H1 (cell line): ENCODE results near the gene SLC1A2.

Experiments used
- BACH1 ChIP-seq: IDR thresholded peaks from 2 replicates; pipeline ENCODE4 v1.6.1; 2012; ENCODE audit warnings: low read length, improper control_type of control experiment
- BCL11A ChIP-seq, 2 experiments: IDR thresholded peaks; one replicate each; pipeline ENCODE4 v1.6.1; 2011; ENCODE audit warnings: low read depth in 2 of 2, low read length in 2 of 2, mild to moderate bottlenecking in 2 of 2
- EGR1 ChIP-seq: IDR thresholded peaks from 2 replicates; pipeline ENCODE4 v1.6.1; 2011; ENCODE audit warnings: low read depth, low read length, borderline replicate concordance
- EZH2 ChIP-seq: fragments of 200-600 bp; sonication (generic); IDR thresholded peaks from 2 replicates; pipeline ENCODE4 v1.7.1; 2012; ENCODE audit warnings: low read depth, mild to moderate bottlenecking, moderate library complexity, low read length, inconsistent platforms; ENCODE audit not compliant: severe bottlenecking
- HDAC2 ChIP-seq, 2 experiments: fragments of 300-600 bp in 1 of 2; sonication (generic) in 1 of 2; IDR thresholded peaks; 2 replicates each; pipeline ENCODE4 v1.6.1; 2011 to 2012; ENCODE audit warnings: low read depth in 2 of 2, low read length in 2 of 2, mild to moderate bottlenecking in 2 of 2, moderate library complexity in 2 of 2, borderline replicate concordance in 1 of 2, inconsistent platforms in 1 of 2
- JUN ChIP-seq: IDR thresholded peaks from 2 replicates; pipeline ENCODE4 v1.6.1; 2011; ENCODE audit warnings: low read depth, mild to moderate bottlenecking, improper control_type of control experiment, low read length
- KDM5A ChIP-seq: fragments of 200-600 bp; IDR thresholded peaks from 2 replicates; pipeline ENCODE4 v1.7.1; 2012; ENCODE audit warnings: mild to moderate bottlenecking, low read length, inconsistent platforms, mixed read lengths
- MAFK ChIP-seq: IDR thresholded peaks from 2 replicates; pipeline ENCODE4 v1.6.1; 2012; ENCODE audit warnings: low read depth, mild to moderate bottlenecking, improper control_type of control experiment, low read length
- NANOG ChIP-seq: IDR thresholded peaks from 2 replicates; pipeline ENCODE4 v1.6.1; 2011; ENCODE audit warnings: low read length, low read depth, mild to moderate bottlenecking, inconsistent platforms; ENCODE audit not compliant: insufficient read depth, poor library complexity, severe bottlenecking
- POLR2AphosphoS5 ChIP-seq: IDR thresholded peaks from 2 replicates; pipeline ENCODE4 v1.6.1; 2011; ENCODE audit warnings: low read depth, low read length
- SP4 ChIP-seq: IDR thresholded peaks from 2 replicates; pipeline ENCODE4 v1.6.1; 2012; ENCODE audit warnings: low read length, inconsistent platforms
- YY1 ChIP-seq: IDR thresholded peaks from 2 replicates; pipeline ENCODE4 v1.6.1; 2011; ENCODE audit warnings: low read depth, mild to moderate bottlenecking, low read length
- TF ChIP-seq, protein P1 (sequence below), 3 experiments: IDR thresholded peaks; 1 replicate in 2 of 3; 2 replicates in 1 of 3; pipeline versions ENCODE4 v1.5.1 to v1.6.1; 2011; ENCODE audit warnings: low read length in 3 of 3, mild to moderate bottlenecking in 3 of 3, inconsistent platforms in 2 of 3, low read depth in 1 of 3, moderate library complexity in 1 of 3; ENCODE audit not compliant: insufficient read depth in 1 of 3; ENCODE audit errors: control extremely low read depth in 1 of 3

DNA sequence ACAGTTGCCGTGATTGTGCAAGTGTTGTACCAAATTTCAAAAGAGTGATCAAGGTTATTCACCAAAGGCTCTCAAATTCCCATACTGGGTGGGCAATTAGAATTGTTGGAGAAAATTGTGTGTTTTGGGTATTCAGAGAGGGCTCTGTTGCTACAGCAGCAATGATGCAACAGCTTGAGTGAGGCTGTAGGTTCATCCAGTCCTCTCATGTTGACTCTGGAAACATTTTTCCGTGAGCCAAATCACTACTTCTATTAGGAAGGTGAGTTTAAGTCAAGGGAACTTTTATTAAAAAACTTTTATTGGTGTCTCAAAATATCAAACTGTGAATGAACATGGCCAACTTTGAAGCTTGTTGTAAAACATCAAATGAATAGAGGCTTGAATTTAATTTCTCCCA, 163.8 kb downstream of the SLC1A2 start:
- TF ChIP-seq BCL11A (IDR thresholded peaks at IDR 0.05; ENCODE audit: low read depth in 2 of 2, low read length in 2 of 2) (no peak), YY1 (no peak), BACH1 (no peak), KDM5A (no peak), EGR1 (no peak), SP4 (no peak), JUN (no peak), NANOG (no peak), EZH2 (no peak), HDAC2 (IDR thresholded peaks at IDR 0.05; ENCODE audit: borderline replicate concordance in 1 of 2, low read depth in 2 of 2, low read length in 2 of 2) (no peak), POLR2AphosphoS5 (no peak), MAFK (no peak)
- TF ChIP-seq, protein P1, sequence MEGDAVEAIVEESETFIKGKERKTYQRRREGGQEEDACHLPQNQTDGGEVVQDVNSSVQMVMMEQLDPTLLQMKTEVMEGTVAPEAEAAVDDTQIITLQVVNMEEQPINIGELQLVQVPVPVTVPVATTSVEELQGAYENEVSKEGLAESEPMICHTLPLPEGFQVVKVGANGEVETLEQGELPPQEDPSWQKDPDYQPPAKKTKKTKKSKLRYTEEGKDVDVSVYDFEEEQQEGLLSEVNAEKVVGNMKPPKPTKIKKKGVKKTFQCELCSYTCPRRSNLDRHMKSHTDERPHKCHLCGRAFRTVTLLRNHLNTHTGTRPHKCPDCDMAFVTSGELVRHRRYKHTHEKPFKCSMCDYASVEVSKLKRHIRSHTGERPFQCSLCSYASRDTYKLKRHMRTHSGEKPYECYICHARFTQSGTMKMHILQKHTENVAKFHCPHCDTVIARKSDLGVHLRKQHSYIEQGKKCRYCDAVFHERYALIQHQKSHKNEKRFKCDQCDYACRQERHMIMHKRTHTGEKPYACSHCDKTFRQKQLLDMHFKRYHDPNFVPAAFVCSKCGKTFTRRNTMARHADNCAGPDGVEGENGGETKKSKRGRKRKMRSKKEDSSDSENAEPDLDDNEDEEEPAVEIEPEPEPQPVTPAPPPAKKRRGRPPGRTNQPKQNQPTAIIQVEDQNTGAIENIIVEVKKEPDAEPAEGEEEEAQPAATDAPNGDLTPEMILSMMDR (IDR thresholded peaks at IDR 0.05; ENCODE audit: control extremely low read depth in 1 of 3, insufficient read depth in 1 of 3, low read depth in 1 of 3, low read length in 3 of 3): no peak
